ENCODE results near the gene RAB3C. TPM values are rescaled to one million over a fixed set of nuclear protein-coding genes. Genes with fewer than 3 reads are reported as not detected.

RAB3C gene
- polyA plus RNA-seq, 1 experiment, result not detected

- H3K27me3 ChIP-seq (ENCODE audit: control insufficient read depth, insufficient read depth, low read length), result peaks cover 3% of the 10 kb centered on the region
- ChIA-PET POLR2A (no interaction called here), CTCF (interaction anchor here (5.5 to 9.6 kb wide), 2 partner anchors 12 to 278 kb away, joined by 46 to 187 read pairs; no protein-coding TSS in a partner anchor)
- H3K27ac ChIP-seq (ENCODE audit: low read depth, low read length), result no peak overlapping the region
- TF ChIP-seq CTCF (IDR thresholded peaks at IDR 0.05; ENCODE audit: low read depth, low read length), result no peak
- DNase-seq (ENCODE audit: low read depth, low spot score), result no peak
- H3K4me3 ChIP-seq (ENCODE audit: low read depth, low read length), result no peak overlapping the region
- H3K9me3 ChIP-seq (ENCODE audit: control insufficient read depth, insufficient read depth, low read length), result no peaks in the 10 kb centered on the region
These were observed 315.7 kb downstream of the RAB3C start for GRCh38 chr5:58898538-58898937.

GRCh38 chr5:58901271-58901670 lies 318.4 kb downstream of the RAB3C start:
- H3K4me3 ChIP-seq (ENCODE audit: low read depth, low read length), result no peak overlapping the region
- no peaks in the 10 kb centered on the region; the same call in 1 of the 2 replicates for H3K9me3 ChIP-seq (ENCODE audit: control insufficient read depth, insufficient read depth, low read length)
- CTCF ChIA-PET, result interaction anchor here (0.5 to 3.7 kb wide), 6 partner anchors 8 to 479 kb away, joined by 3 to 16 read pairs (median 6); no protein-coding TSS in a partner anchor
- TF ChIP-seq CTCF (IDR thresholded peaks at IDR 0.05; ENCODE audit: low read depth, low read length), result no peak
- H3K27ac ChIP-seq (ENCODE audit: low read depth, low read length), result no peak overlapping the region
- no peak for DNase-seq (ENCODE audit: low read depth, low spot score)
- H3K27me3 ChIP-seq (ENCODE audit: control insufficient read depth, insufficient read depth, low read length), result peaks cover 3% of the 10 kb centered on the region
- POLR2A ChIA-PET, result no interaction called here

GRCh38 chr5:58902305-58902704 lies 319.4 kb downstream of the RAB3C start:
- POLR2A ChIA-PET, result no interaction called here
- Histone ChIP-seq H3K27me3 (ENCODE audit: control insufficient read depth, insufficient read depth, low read length) (peaks cover 3% of the 10 kb centered on the region), H3K9me3 (ENCODE audit: control insufficient read depth, insufficient read depth, low read length) (no peaks in the 10 kb centered on the region; the same call in 1 of the 2 replicates), H3K27ac (ENCODE audit: low read depth, low read length) (no peak overlapping the region), H3K4me3 (ENCODE audit: low read depth, low read length) (no peak overlapping the region)
- CTCF ChIA-PET, result interaction anchor here (0.7 to 3.7 kb wide), 4 partner anchors 9 to 271 kb away, joined by 3 to 16 read pairs (median 6); no protein-coding TSS in a partner anchor
- TF ChIP-seq CTCF (IDR thresholded peaks at IDR 0.05; ENCODE audit: low read depth, low read length), result no peak
- DNase-seq (ENCODE audit: low read depth, low spot score), result no peak

- no peak for DNase-seq (ENCODE audit: low read depth, low spot score)
- ChIA-PET POLR2A (no interaction called here), CTCF (interaction anchor here (0.7 to 3.7 kb wide), 4 partner anchors 10 to 271 kb away, joined by 3 to 16 read pairs (median 6); no protein-coding TSS in a partner anchor)
- Histone ChIP-seq H3K27me3 (ENCODE audit: control insufficient read depth, insufficient read depth, low read length) (peaks cover 3% of the 10 kb centered on the region), H3K9me3 (ENCODE audit: control insufficient read depth, insufficient read depth, low read length) (no peaks in the 10 kb centered on the region; the same call in 1 of the 2 replicates), H3K4me3 (ENCODE audit: low read depth, low read length) (no peak overlapping the region), H3K27ac (ENCODE audit: low read depth, low read length) (no peak overlapping the region)
- no peak for TF ChIP-seq CTCF (IDR thresholded peaks at IDR 0.05; ENCODE audit: low read depth, low read length)
These were observed 319.9 kb downstream of the RAB3C start for GRCh38 chr5:58902765-58903164.

GRCh38 chr5:58904737-58905136 lies 321.9 kb downstream of the RAB3C start:
- no peaks in the 10 kb centered on the region; the same call in 1 of the 2 replicates for H3K9me3 ChIP-seq (ENCODE audit: control insufficient read depth, insufficient read depth, low read length)
- no peak for DNase-seq (ENCODE audit: low read depth, low spot score)
- ChIA-PET CTCF (no interaction called here), POLR2A (no interaction called here)
- no peak for TF ChIP-seq CTCF (IDR thresholded peaks at IDR 0.05; ENCODE audit: low read depth, low read length)
- H3K4me3 ChIP-seq (ENCODE audit: low read depth, low read length), result no peak overlapping the region
- H3K27me3 ChIP-seq (ENCODE audit: control insufficient read depth, insufficient read depth, low read length), result peaks cover 6% of the 10 kb centered on the region
- no peak overlapping the region for H3K27ac ChIP-seq (ENCODE audit: low read depth, low read length)
